Loucy (cell line): ENCODE data around the gene PTGES.
"Not testable (repeated sequence)": the region's sequence is repeated elsewhere in the genome, so short reads cannot be mapped to it uniquely, and the experiment has no call there.

Experiments used
- H2AFZ ChIP-seq: fragments of 200-600 bp; sonication (generic); 2 replicates; pipeline ENCODE4 v1.6.0; 2016; ENCODE audit warnings: antibody characterized with exemption, mild to moderate bottlenecking, low read length, moderate library complexity
- H3F3A ChIP-seq: fragments of 200-600 bp; 2 replicates; pipeline ENCODE4 v1.6.0; 2016; ENCODE audit warnings: antibody characterized with exemption, low read depth, mild to moderate bottlenecking
- H3K27me3 ChIP-seq: fragments of 200-600 bp; sonication (generic); 2 replicates; pipeline ENCODE4 v1.6.1; 2014; ENCODE audit warnings: low read length, mild to moderate bottlenecking; ENCODE audit not compliant: insufficient read depth, poor library complexity, severe bottlenecking
- H3K36me3 ChIP-seq: fragments of 200-600 bp; sonication (generic); 2 replicates; pipeline ENCODE4 v1.6.1; 2016; ENCODE audit warnings: low read length; ENCODE audit not compliant: insufficient read depth
- H3K4me1 ChIP-seq: fragments of 200-600 bp; sonication (generic); 2 replicates; pipeline ENCODE4 v1.5.1; 2014; ENCODE audit warnings: low read length, mild to moderate bottlenecking; ENCODE audit not compliant: insufficient read depth, poor library complexity, severe bottlenecking
- H3K4me2 ChIP-seq: fragments of 200-600 bp; sonication (generic); 2 replicates; pipeline ENCODE4 v1.6.0; 2014; ENCODE audit warnings: antibody characterized with exemption, low read length, low read depth, mild to moderate bottlenecking; ENCODE audit not compliant: poor library complexity, severe bottlenecking
- H3K4me3 ChIP-seq: fragments of 200-600 bp; sonication (generic); 2 replicates; pipeline ENCODE4 v1.5.1; 2014; ENCODE audit warnings: low read length, mild to moderate bottlenecking, mixed read lengths; ENCODE audit not compliant: poor library complexity, severe bottlenecking
- H3K79me2 ChIP-seq: fragments of 200-600 bp; sonication (generic); 2 replicates; pipeline ENCODE4 v1.6.1; 2014; ENCODE audit warnings: low read length; ENCODE audit not compliant: insufficient read depth
- H3K9ac ChIP-seq: fragments of 200-600 bp; sonication (generic); 2 replicates; pipeline ENCODE4 v1.6.0; 2014; ENCODE audit warnings: mild to moderate bottlenecking, low read depth, low read length, moderate library complexity; ENCODE audit not compliant: poor library complexity, severe bottlenecking
- H3K9me2 ChIP-seq: fragments of 200-600 bp; sonication (generic); replicated peaks from 2 replicates; pipeline ENCODE4 v1.6.1; 2016; ENCODE audit warnings: low read depth, low read length, mixed read lengths
- H3K9me3 ChIP-seq: fragments of 200-600 bp; sonication (generic); 2 replicates; pipeline ENCODE4 v1.6.1; 2014; ENCODE audit warnings: mild to moderate bottlenecking, antibody characterized with exemption, low read length, low read depth; ENCODE audit not compliant: insufficient read depth
- H4K20me1 ChIP-seq: fragments of 200-600 bp; sonication (generic); 2 replicates; pipeline ENCODE4 v1.6.0; 2014; ENCODE audit warnings: antibody characterized with exemption, low read length, mild to moderate bottlenecking; ENCODE audit not compliant: insufficient read depth, poor library complexity, severe bottlenecking
- EZH2phosphoT487 ChIP-seq: fragments of 200-600 bp; IDR thresholded peaks from 2 replicates; pipeline ENCODE4 v1.6.1; 2018; ENCODE audit warnings: antibody characterized with exemption, mild to moderate bottlenecking, moderate library complexity, borderline replicate concordance
- TF ChIP-seq, protein P1 (sequence below): fragments of 200-600 bp; sonication (generic); conservative IDR thresholded peaks from 2 replicates; pipeline ENCODE4 v1.5.1; 2014; ENCODE audit warnings: mild to moderate bottlenecking, antibody characterized with exemption, low read length

Gene PTGES

GRCh38 chr9:129762985-129763926 lies 10.4 kb upstream of the PTGES start:
- no peaks in the 10 kb centered on the region for H3K4me1 ChIP-seq
- no peaks in the 10 kb centered on the region for H4K20me1 ChIP-seq
- H3K9me3 ChIP-seq: no peaks in the 10 kb centered on the region
- H3K27me3 ChIP-seq: no peaks in the 10 kb centered on the region
- H2AFZ ChIP-seq: no peak overlapping the region
- no peak overlapping the region for H3K4me3 ChIP-seq
- no peaks in the 10 kb centered on the region for H3K9me2 ChIP-seq
- H3F3A ChIP-seq: no peaks in the 10 kb centered on the region
- no peak overlapping the region for H3K4me2 ChIP-seq
- no peaks in the 10 kb centered on the region for H3K79me2 ChIP-seq
- H3K36me3 ChIP-seq: no peaks in the 10 kb centered on the region
- no peak overlapping the region for H3K9ac ChIP-seq
- TF ChIP-seq EZH2phosphoT487: no peak
- TF ChIP-seq, protein P1, sequence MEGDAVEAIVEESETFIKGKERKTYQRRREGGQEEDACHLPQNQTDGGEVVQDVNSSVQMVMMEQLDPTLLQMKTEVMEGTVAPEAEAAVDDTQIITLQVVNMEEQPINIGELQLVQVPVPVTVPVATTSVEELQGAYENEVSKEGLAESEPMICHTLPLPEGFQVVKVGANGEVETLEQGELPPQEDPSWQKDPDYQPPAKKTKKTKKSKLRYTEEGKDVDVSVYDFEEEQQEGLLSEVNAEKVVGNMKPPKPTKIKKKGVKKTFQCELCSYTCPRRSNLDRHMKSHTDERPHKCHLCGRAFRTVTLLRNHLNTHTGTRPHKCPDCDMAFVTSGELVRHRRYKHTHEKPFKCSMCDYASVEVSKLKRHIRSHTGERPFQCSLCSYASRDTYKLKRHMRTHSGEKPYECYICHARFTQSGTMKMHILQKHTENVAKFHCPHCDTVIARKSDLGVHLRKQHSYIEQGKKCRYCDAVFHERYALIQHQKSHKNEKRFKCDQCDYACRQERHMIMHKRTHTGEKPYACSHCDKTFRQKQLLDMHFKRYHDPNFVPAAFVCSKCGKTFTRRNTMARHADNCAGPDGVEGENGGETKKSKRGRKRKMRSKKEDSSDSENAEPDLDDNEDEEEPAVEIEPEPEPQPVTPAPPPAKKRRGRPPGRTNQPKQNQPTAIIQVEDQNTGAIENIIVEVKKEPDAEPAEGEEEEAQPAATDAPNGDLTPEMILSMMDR: no peak

- not testable (repeated sequence) for H3K4me3 ChIP-seq, H3K9me3 ChIP-seq, H3K9me2 ChIP-seq, H3K79me2 ChIP-seq, H3K9ac ChIP-seq, H3K27me3 ChIP-seq, H4K20me1 ChIP-seq, H3K4me1 ChIP-seq, H3K36me3 ChIP-seq, H3F3A ChIP-seq, H2AFZ ChIP-seq, H3K4me2 ChIP-seq
Observed at GRCh38 chr9:129762370-129762984, 9.6 kb upstream of the PTGES start.

DNA sequence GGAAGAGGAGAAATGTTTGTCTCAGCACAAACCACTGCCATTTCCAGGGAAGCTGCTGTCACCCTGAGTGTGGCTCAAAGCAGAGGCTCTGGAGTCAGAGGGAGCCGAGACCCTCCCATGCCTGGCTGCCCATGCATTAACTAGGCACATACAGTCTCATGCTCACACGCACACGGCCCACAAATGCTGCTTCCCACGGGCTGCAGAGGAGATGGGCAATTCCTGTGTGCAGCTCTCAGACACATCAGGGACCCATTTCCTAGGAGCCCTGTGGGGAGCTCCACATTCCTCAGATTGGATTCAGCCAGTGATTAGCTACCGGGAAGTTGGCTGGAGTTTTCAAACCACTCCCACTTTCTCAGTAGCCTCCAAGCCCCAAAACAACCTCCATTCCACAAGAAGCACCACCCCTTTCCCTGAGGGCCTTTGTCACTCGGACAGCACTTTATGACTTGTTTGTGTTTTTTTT lies 9.1 kb upstream of the PTGES start:
- no peaks in the 10 kb centered on the region for H3F3A ChIP-seq
- H3K4me2 ChIP-seq: no peak overlapping the region
- no peak overlapping the region for H2AFZ ChIP-seq
- H4K20me1 ChIP-seq: no peaks in the 10 kb centered on the region
- no peaks in the 10 kb centered on the region for H3K9me2 ChIP-seq
- TF ChIP-seq, protein P1: no peak
- no peak for TF ChIP-seq EZH2phosphoT487
- no peak overlapping the region for H3K9ac ChIP-seq
- no peaks in the 10 kb centered on the region for H3K9me3 ChIP-seq
- no peaks in the 10 kb centered on the region for H3K27me3 ChIP-seq
- H3K36me3 ChIP-seq: no peaks in the 10 kb centered on the region
- no peaks in the 10 kb centered on the region for H3K4me1 ChIP-seq
- no peaks in the 10 kb centered on the region for H3K79me2 ChIP-seq
- H3K4me3 ChIP-seq: no peak overlapping the region
